GM11168 (cell line): ENCODE results near the gene MND1.
"Not testable (repeated sequence)": the region's sequence is repeated elsewhere in the genome, so short reads cannot be mapped to it uniquely, and the experiment has no call there.

Source experiments
- in situ Hi-C: fragments of 300-500 bp; cut with MboI; formaldehyde crosslinking; loops from one replicate; pipeline ENCODE4 v1.12.0; 2022; ENCODE audit warnings: low sequenced_read_pairs; ENCODE audit not compliant: unreplicated experiment

The MND1 gene

DNA sequence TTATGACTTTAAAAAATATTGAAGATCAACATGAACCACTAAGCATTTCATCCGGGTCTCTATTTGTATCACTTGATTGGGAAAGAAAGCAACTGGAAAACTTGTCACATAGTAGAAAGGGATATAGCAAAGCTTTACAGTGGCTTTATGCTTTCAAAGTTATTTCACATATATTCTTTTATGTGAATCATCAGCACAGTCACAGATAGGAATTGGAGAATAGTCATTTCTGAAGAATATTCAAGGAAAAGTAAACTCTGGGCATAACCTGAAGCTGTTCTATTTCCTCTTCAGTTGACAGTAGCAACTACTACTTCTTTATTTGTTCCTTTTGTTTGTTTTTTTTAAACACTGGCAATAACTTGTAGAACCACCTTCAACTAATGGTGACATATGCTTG, 50.5 kb downstream of the MND1 start:
- in situ Hi-C loops = no loop called here

GRCh38 chr4:153398713-153399112, 54.2 kb downstream of the MND1 start:
- in situ Hi-C loops = no loop called here

- in situ Hi-C loops = no loop called here
Observed at GRCh38 chr4:153399358-153399757, 54.9 kb downstream of the MND1 start.

DNA sequence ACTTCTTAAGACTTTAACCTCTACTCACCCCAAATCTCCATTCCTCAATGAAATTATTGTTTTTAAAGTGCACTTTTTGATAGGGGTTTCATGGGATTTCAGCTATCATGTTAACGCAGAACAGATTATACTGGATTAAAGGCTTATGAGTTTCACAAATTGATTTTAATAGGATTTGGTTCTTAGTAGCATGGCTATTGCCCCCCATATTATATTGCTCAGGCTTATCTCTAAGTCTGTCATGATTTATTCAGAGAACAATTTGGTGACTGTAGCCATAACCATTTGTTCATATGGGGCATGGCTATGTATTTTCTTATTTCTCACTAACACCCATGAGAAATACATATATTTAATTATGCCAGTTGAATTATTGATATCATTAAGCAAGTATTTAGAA, 57.0 kb downstream of the MND1 start:
- in situ Hi-C loops = no loop called here

GRCh38 chr4:153402366-153402765, 57.9 kb downstream of the MND1 start:
- in situ Hi-C loops = no loop called here

GRCh38 chr4:153403726-153404125, 59.2 kb downstream of the MND1 start:
- in situ Hi-C loops = no loop called here

- in situ Hi-C loops = no loop called here
Observed at GRCh38 chr4:153407906-153408305, 63.4 kb downstream of the MND1 start.

DNA sequence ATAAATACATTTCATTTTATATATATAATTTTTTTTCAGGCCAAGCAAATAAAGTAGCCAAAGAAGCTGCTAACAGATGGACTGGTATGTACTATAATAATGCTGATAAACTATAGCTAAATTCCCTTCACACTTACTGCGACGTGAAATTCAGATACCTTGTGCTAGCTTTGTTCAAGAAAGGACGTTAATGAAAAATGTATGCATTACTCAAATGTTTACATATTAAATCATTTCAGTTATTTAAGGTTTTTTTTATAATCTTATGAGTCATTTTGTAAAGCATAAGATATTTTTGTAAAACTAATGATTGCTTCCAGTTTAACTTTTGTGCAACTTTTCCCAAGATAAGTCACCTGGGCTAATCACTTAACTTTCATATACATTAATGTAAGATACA, 64.4 kb downstream of the MND1 start:
- in situ Hi-C loops = no loop called here

DNA sequence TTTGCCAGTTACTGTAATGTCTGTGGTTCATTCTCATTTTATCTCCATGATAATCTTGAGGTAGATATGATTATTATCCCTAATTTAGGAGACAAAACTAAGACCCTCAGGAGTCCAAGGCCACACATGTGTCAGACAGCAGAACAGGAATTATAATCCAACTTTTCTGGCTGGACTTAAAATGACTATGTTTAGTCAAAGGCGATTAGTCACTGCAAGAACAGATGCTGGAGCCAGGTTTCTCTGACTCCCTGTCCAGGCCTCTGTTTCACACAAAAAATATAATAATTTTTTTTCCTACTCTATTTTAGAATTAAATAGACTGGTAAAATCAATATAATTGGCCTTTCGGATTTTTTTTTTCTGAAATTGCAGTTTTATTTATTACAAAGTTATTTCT, 64.9 kb downstream of the MND1 start:
- in situ Hi-C loops = no loop called here

DNA sequence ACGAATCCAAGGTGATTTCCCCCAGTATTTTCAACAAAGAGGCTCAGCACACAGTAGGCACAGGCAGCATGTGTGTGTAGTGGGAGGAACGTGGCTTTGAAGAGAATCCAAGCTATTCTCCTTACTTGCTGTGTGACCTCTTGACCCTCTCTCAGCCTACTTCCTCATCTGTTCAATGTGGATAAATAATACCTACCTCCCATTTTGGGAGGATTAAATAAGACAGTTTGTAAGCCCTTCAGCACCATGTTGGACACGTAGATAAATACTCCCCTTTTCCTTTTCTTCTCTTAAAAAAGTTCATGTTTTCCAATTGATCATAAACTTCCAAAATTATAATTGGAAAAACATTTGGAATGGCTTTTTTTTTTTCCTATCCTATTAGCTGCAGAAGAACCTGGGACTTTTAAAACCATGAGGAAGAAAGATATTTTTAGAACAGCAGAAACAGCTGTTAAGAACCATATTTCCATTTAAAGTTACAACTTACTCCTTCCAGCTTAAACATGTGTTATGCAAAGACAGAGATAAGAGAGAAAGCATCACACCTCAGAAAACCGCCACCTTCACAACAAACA, 65.5 kb downstream of the MND1 start:
- in situ Hi-C loops = no loop called here

GRCh38 chr4:153413842-153414241, 69.4 kb downstream of the MND1 start:
- in situ Hi-C loops = no loop called here

GRCh38 chr4:153416456-153416855, 72.0 kb downstream of the MND1 start:
- in situ Hi-C loops = not testable (repeated sequence)

GRCh38 chr4:153418121-153418520, 73.6 kb downstream of the MND1 start:
- in situ Hi-C loops = no loop called here

- in situ Hi-C loops = no loop called here
Observed at GRCh38 chr4:153418558-153418957, 74.1 kb downstream of the MND1 start.

DNA sequence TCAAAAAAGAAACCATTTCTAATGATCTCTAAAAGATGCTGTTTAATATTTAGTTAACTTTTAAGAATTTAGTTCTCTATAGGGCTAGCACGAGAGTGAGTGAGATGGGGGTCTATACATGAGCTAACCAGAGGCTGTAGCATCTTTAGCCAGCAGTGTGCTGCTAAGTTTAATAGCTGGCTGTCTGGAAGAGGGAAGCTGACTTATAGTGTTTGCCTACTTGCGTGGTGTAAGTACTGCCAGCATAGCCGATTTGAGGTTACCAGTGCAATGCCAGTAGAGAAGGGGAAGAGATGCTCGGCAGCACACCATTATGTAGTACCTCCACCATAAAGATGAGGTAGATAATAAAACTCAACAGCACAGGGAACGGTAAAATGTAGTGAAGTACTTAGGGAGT, 74.5 kb downstream of the MND1 start:
- in situ Hi-C loops = no loop called here

DNA sequence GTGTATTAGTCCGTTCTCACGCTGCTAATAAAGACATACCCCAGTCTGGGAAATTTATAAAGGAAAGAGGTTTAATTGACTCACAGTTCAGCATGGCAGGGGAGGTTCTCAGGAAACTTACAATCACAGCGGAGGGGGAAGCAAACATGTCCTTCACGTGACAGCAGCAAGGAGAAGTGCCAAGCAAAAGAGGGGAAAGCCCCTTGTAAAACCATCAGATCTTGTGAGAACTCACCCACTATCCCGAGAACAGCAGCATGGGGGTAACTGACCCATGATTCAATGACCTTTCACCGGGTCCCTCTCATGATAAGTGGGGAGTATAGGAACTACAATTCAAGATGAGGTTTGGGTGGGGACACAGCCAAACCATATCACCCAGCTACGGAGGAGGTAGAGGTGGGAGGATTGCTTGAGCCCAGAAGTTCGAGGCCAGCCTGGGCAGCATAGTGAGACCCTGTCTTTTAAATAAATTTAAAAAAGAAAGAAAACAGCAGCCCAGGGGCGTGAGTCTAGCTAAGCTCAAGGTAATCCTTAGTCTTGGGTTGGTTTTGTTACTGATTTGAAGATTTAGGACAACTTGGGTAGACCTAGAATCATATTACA, 75.3 kb downstream of the MND1 start:
- in situ Hi-C loops = no loop called here

DNA sequence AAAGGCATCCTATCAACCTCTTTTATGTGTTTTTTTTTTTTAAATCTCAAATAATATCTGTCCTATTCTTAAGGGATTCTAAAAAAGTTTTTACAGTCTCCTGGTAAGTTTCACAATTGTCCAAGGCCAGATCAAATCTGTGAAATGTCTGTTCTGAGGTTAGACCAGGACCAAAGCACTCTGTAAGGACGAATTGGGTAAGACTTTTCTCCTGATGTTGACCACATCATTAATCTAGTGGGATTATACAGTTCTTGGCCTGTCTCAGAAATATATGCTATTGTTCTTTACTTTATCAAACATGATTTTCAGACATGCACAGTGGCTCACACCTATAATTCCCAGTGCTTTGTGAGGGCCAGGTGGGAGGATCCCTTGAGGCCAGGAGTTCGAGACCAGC, 75.9 kb downstream of the MND1 start:
- in situ Hi-C loops = no loop called here

DNA sequence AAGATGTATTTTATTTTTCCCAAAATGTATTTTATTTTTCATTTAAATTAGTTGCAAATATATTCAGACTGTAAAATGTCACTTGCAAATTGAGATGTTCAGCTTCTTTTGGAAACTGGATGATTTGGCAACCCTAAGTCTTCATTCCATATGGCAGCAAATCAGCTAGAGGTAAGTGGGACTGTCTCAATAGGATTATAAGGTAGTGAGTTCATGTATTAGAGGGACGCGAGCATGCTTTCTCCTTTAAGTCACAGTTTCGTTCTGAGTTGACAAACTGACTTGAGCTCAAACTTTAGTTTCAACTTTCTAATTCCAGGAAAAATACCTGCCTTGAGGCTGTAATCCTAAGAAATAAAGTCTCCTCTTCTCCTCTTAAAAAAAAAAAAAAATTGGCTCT, 77.5 kb downstream of the MND1 start:
- in situ Hi-C loops = no loop called here

- in situ Hi-C loops = no loop called here
Observed at GRCh38 chr4:153426207-153426885, 81.9 kb downstream of the MND1 start.

GRCh38 chr4:153427363-153428071, 83.0 kb downstream of the MND1 start:
- in situ Hi-C loops = no loop called here

DNA sequence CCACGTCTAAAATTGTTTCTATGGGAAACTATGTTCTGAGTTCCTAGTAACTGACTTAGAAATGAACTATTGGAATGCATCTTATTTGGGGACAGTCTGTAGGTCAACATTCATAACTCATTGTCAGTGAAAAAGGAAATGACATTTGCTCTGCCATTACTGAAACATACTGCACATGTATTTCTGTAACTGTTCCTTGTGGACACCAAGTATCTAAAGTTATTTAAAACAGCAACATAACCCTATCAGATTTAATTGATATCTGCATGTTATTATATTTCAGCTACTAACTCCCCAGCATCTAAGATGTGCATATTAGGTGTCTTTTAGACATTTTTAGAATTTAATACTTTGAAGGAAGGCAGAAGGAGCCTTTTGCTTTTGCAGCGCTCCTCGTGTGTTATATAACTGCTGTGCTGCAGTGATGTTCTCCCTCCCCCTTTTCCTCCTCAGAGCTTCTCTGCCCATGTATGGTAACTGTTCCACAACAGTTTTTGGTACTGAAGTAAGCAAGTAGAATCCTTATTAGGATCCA, 84.5 kb downstream of the MND1 start:
- in situ Hi-C loops = no loop called here
